Esophagus squamous epithelium (tissue), 4 donors: ENCODE results near the gene ZNF543.

Experiments
- POLR2A ChIP-seq, 4 donors: fragments of 450-650 bp; IDR thresholded peaks; one replicate each; pipeline ENCODE4 v1.6.1; 2017; ENCODE audit warnings: antibody characterized with exemption in 4 of 4, mild to moderate bottlenecking in 4 of 4, moderate library complexity in 3 of 4
- TF ChIP-seq, protein P1 (sequence below), 6 experiments: fragments of 450-650 bp in 4 of 6; fragments of 200-600 bp in 2 of 6; sonication (generic) in 2 of 6; IDR thresholded peaks; one replicate each; pipeline ENCODE4 v1.5.1; 2016 to 2019; ENCODE audit warnings: antibody characterized with exemption in 6 of 6, mild to moderate bottlenecking in 4 of 6, moderate library complexity in 4 of 6

DNA sequence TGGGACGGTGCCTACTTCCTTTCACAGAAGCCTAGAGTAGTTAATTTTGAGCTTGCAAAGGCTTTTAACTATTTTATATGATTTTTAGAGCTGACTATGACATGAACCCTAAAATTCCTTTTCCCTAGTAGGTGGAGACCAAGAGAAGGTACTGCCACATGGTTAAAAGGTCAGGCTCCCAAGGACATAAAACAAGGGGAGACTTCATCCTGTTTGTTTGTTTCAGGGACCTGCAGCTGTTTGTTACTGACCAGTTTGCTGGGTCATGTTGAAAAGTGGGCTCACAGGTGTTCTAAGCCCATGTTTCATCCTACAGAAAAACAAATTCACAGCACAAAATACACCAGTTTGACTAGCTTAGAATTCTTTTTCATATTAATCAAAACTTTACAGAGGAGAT, 43.8 kb upstream of the ZNF543 start:
- TF ChIP-seq, protein P1, sequence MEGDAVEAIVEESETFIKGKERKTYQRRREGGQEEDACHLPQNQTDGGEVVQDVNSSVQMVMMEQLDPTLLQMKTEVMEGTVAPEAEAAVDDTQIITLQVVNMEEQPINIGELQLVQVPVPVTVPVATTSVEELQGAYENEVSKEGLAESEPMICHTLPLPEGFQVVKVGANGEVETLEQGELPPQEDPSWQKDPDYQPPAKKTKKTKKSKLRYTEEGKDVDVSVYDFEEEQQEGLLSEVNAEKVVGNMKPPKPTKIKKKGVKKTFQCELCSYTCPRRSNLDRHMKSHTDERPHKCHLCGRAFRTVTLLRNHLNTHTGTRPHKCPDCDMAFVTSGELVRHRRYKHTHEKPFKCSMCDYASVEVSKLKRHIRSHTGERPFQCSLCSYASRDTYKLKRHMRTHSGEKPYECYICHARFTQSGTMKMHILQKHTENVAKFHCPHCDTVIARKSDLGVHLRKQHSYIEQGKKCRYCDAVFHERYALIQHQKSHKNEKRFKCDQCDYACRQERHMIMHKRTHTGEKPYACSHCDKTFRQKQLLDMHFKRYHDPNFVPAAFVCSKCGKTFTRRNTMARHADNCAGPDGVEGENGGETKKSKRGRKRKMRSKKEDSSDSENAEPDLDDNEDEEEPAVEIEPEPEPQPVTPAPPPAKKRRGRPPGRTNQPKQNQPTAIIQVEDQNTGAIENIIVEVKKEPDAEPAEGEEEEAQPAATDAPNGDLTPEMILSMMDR (IDR thresholded peaks at IDR 0.05) = no peak
- TF ChIP-seq POLR2A (IDR thresholded peaks at IDR 0.05) = no peak
